ENCODE results near the gene GMPPA. TPM values are rescaled to one million over a fixed set of nuclear protein-coding genes. Genes with fewer than 3 reads are reported as not detected.

Gene GMPPA
- total RNA-seq, 4 donors from 2014 or later = 18.1 to 31.1 (median 26.4) TPM

GRCh38 chr2:219484343-219485200 is 14.1 kb upstream of the GMPPA start:
- peaks cover 14 to 24% (median 16%) of the 10 kb centered on the region in 3 donors for H3K4me1 ChIP-seq
- WGBS, 2 donors = no CpG with 5 or more reads among the region's 89 CpGs
- no peak for DNase-seq
- peak overlapping the region in 2 of 4 donors; percentile 30 to 57 for H3K4me3 ChIP-seq
- H3K27ac ChIP-seq = peak overlapping the region in 2 of 4 donors; percentile 34 to 58
- H3K36me3 ChIP-seq = no peaks in the 10 kb centered on the region
- intact Hi-C loops (cut with DNase I) = no loop called here
- no peaks in the 10 kb centered on the region for H3K9me3 ChIP-seq
- TF ChIP-seq CTCF (IDR thresholded peaks at IDR 0.05) (no peak), POLR2A (IDR thresholded peaks at IDR 0.05) (no peak)
- H3K27me3 ChIP-seq = peaks cover 13 to 86% (median 16%) of the 10 kb centered on the region in 4 donors

- TF ChIP-seq CTCF (IDR thresholded peaks at IDR 0.05) (no peak), POLR2A (IDR thresholded peaks at IDR 0.05) (no peak)
- no peaks in the 10 kb centered on the region for H3K9me3 ChIP-seq
- no peaks in the 10 kb centered on the region for H3K36me3 ChIP-seq
- intact Hi-C loops (cut with DNase I) = no loop called here
- WGBS, 2 donors = 61 to 80% methylated on average over 1 to 5 of the region's 12 CpGs
- peak overlapping the region in 2 of 4 donors; percentile 30 to 57 for H3K4me3 ChIP-seq
- H3K4me1 ChIP-seq = peaks cover 14 to 24% (median 16%) of the 10 kb centered on the region in 3 donors
- H3K27ac ChIP-seq = peak overlapping the region in 2 of 4 donors; percentile 34 to 58
- peaks cover 13 to 91% (median 16%) of the 10 kb centered on the region in 4 donors for H3K27me3 ChIP-seq
- DNase-seq = no peak
Measured at GRCh38 chr2:219485201-219485580, 13.5 kb upstream of the GMPPA start.

- Histone ChIP-seq H3K4me3 (no peak overlapping the region), H3K36me3 (no peaks in the 10 kb centered on the region), H3K9me3 (no peaks in the 10 kb centered on the region), H3K27me3 (peaks cover 13 to 92% (median 16%) of the 10 kb centered on the region in 4 donors), H3K27ac (no peak overlapping the region), H3K4me1 (peaks cover 14 to 24% (median 16%) of the 10 kb centered on the region in 3 donors)
- no peak for DNase-seq
- 52 to 60% methylated on average over 7 of the region's 8 CpGs for WGBS, 2 donors
- TF ChIP-seq POLR2A (IDR thresholded peaks at IDR 0.05) (no peak), CTCF (IDR thresholded peaks at IDR 0.05) (no peak)
- intact Hi-C loops (cut with DNase I) = no loop called here
Measured at GRCh38 chr2:219486380-219486959, 12.2 kb upstream of the GMPPA start.

DNA sequence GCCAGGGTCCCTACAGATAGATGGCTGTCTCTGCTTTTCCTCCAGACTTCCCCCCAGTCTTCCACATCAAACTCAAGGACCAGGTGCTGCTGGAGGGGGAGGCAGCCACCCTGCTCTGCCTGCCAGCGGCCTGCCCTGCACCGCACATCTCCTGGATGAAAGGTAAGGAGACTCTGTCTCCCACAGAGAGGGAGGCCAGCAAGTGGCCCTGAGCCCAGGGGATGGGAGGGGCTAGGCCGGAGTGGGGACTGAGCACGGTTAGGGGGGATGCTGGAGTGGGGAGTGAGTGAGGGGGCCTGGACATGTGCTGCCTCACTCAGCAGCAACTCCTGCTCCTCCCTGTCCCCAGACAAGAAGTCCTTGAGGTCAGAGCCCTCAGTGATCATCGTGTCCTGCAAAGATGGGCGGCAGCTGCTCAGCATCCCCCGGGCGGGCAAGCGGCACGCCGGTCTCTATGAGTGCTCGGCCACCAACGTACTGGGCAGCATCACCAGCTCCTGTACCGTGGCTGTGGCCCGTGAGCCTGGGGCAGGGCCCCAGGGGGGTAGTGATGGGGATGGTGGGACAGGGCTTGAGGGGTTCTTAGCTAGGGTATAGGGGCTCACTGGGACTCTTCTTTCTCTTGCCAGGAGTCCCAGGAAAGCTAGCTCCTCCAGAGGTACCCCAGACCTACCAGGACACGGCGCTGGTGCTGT is 10.4 kb upstream of the GMPPA start:
- peaks cover 14 to 18% (median 16%) of the 10 kb centered on the region in 3 donors for H3K4me1 ChIP-seq
- no peaks in the 10 kb centered on the region for H3K9me3 ChIP-seq
- H3K27ac ChIP-seq = no peak overlapping the region
- WGBS, 2 donors = 96% methylated on average over 4 of the region's 17 CpGs; no CpG with 5 or more reads in 1 of the 2 donors
- intact Hi-C loops (cut with DNase I) = no loop called here
- peaks cover 8 to 92% (median 15%) of the 10 kb centered on the region in 4 donors for H3K27me3 ChIP-seq
- TF ChIP-seq POLR2A (IDR thresholded peaks at IDR 0.05) = no peak
- TF ChIP-seq CTCF (IDR thresholded peaks at IDR 0.05) = no peak
- H3K4me3 ChIP-seq = no peak overlapping the region
- DNase-seq = no peak
- H3K36me3 ChIP-seq = no peaks in the 10 kb centered on the region
